Endothelial cell (in vitro differentiated cells): ENCODE data around the gene MFSD2A. TPM values are rescaled to one million over a fixed set of nuclear protein-coding genes. Genes with fewer than 3 reads are reported as not detected.
"Not testable (repeated sequence)": the region's sequence is repeated elsewhere in the genome, so short reads cannot be mapped to it uniquely, and the experiment has no call there.

ENCODE experiments used
- DNase-seq: peaks from one replicate; pipeline ENCODE4 v3.0.0; 2021; ENCODE audit warnings: low spot score
- H3K27ac Mint-ChIP-seq: one replicate; pipeline ENCODE4 v1.8.0; 2021; ENCODE audit warnings: mixed read lengths, inconsistent platforms; ENCODE audit not compliant: unreplicated experiment
- H3K27me3 Mint-ChIP-seq: one replicate; pipeline ENCODE4 v1.8.0; 2021; ENCODE audit warnings: mild to moderate bottlenecking, moderate library complexity, mixed read lengths, inconsistent platforms; ENCODE audit not compliant: unreplicated experiment
- H3K36me3 Mint-ChIP-seq: one replicate; pipeline ENCODE4 v1.8.0; 2021; ENCODE audit warnings: mild to moderate bottlenecking, low read depth, mixed read lengths, inconsistent platforms; ENCODE audit not compliant: unreplicated experiment
- H3K4me1 Mint-ChIP-seq: one replicate; pipeline ENCODE4 v1.8.0; 2021; ENCODE audit warnings: mild to moderate bottlenecking, mixed read lengths, inconsistent platforms; ENCODE audit not compliant: unreplicated experiment
- H3K4me3 Mint-ChIP-seq: one replicate; pipeline ENCODE4 v1.8.0; 2021; ENCODE audit warnings: mild to moderate bottlenecking, mixed read lengths, inconsistent platforms; ENCODE audit not compliant: unreplicated experiment
- H3K9me3 Mint-ChIP-seq: one replicate; pipeline ENCODE4 v1.8.0; 2021; ENCODE audit warnings: mixed read lengths, inconsistent platforms; ENCODE audit not compliant: unreplicated experiment
- CTCF ChIP-seq: fragments of 200-600 bp; sonication (generic); IDR thresholded peaks from one replicate; pipeline ENCODE4 v1.5.0; 2021; ENCODE audit warnings: antibody characterized with exemption; ENCODE audit not compliant: unreplicated experiment
- total RNA-seq: library from RNA; stranded (reverse); fragmentation: NEBNext Ultra II Directional; extraction: Animal tissue kit (Norgen Biotek cat#: 25700); gene quantifications from one replicate; pipeline ENCODE4 v1.2.1, GENCODE V29; 2021; ENCODE audit not compliant: unreplicated experiment

Gene MFSD2A
- total RNA-seq, 1 donor from 2014 or later, result 1.6 TPM

- H3K4me3 Mint-ChIP-seq, result no peak overlapping the region
- DNase-seq, result no peak
- H3K27me3 Mint-ChIP-seq, result peaks cover 11% of the 10 kb centered on the region
- H3K4me1 Mint-ChIP-seq, result peaks cover 14% of the 10 kb centered on the region
- no peak overlapping the region for H3K27ac Mint-ChIP-seq
- no peak for TF ChIP-seq CTCF
- H3K9me3 Mint-ChIP-seq, result no peaks in the 10 kb centered on the region
- no peaks in the 10 kb centered on the region for H3K36me3 Mint-ChIP-seq
These were observed 4.8 kb downstream of the MFSD2A start for GRCh38 chr1:39959651-39960333.

GRCh38 chr1:39960431-39960958 is 5.5 kb downstream of the MFSD2A start:
- H3K4me1 Mint-ChIP-seq, result peaks cover 16% of the 10 kb centered on the region
- H3K9me3 Mint-ChIP-seq, result no peaks in the 10 kb centered on the region
- H3K27me3 Mint-ChIP-seq, result peaks cover 11% of the 10 kb centered on the region
- no peak for TF ChIP-seq CTCF
- H3K4me3 Mint-ChIP-seq, result no peak overlapping the region
- no peak overlapping the region for H3K27ac Mint-ChIP-seq
- H3K36me3 Mint-ChIP-seq, result no peaks in the 10 kb centered on the region
- DNase-seq, result no peak

GRCh38 chr1:39962450-39962825 is 7.5 kb downstream of the MFSD2A start:
- Mint-ChIP-seq H3K4me3 (no peak overlapping the region), H3K4me1 (peaks cover 12% of the 10 kb centered on the region), H3K27me3 (peaks cover 2% of the 10 kb centered on the region), H3K27ac (no peak overlapping the region), H3K36me3 (no peaks in the 10 kb centered on the region), H3K9me3 (no peaks in the 10 kb centered on the region)
- no peak for TF ChIP-seq CTCF
- DNase-seq, result no peak

- H3K36me3 Mint-ChIP-seq, H3K9me3 Mint-ChIP-seq, H3K27me3 Mint-ChIP-seq: not testable (repeated sequence)
These were observed 8.0 kb downstream of the MFSD2A start for GRCh38 chr1:39962964-39963363.

GRCh38 chr1:39964552-39964951 is 9.6 kb downstream of the MFSD2A start:
- TF ChIP-seq CTCF, result no peak
- no peak overlapping the region for H3K27ac Mint-ChIP-seq
- peaks cover 12% of the 10 kb centered on the region for H3K4me1 Mint-ChIP-seq
- no peaks in the 10 kb centered on the region for H3K36me3 Mint-ChIP-seq
- H3K27me3 Mint-ChIP-seq, result peaks cover 1% of the 10 kb centered on the region
- no peaks in the 10 kb centered on the region for H3K9me3 Mint-ChIP-seq
- no peak for DNase-seq
- H3K4me3 Mint-ChIP-seq, result no peak overlapping the region

More at GRCh38 chr1:39962964-39963363, 8.0 kb downstream of the MFSD2A start:
- H3K4me3 Mint-ChIP-seq, DNase-seq, H3K27ac Mint-ChIP-seq: not testable (repeated sequence)
- peaks cover 12% of the 10 kb centered on the region for H3K4me1 Mint-ChIP-seq
